Liver (tissue), 9 donors: ENCODE results near the gene DPF3. TPM values are rescaled to one million over a fixed set of nuclear protein-coding genes. Genes with fewer than 3 reads are reported as not detected.

Source experiments
- DNase-seq: peaks from one replicate; pipeline ENCODE4 v3.0.0-alpha.2; 2017; ENCODE audit warnings: low spot score
- H3K27ac ChIP-seq, 2 donors: one replicate each; pipeline ENCODE4 v1.7.0; 2013; ENCODE audit warnings: inconsistent platforms in 2 of 2, low read length in 2 of 2, control low read depth in 1 of 2, low read depth in 1 of 2, mild to moderate bottlenecking in 1 of 2
- H3K27me3 ChIP-seq, 4 donors: one replicate each; pipeline versions ENCODE4 v1.6.1 to v1.7.0; 2013; ENCODE audit warnings: low read length in 3 of 4, inconsistent platforms in 1 of 4, mild to moderate bottlenecking in 1 of 4, moderate library complexity in 1 of 4; ENCODE audit not compliant: control insufficient read depth in 4 of 4, insufficient read depth in 4 of 4
- H3K36me3 ChIP-seq, 4 donors: one replicate each; pipeline versions ENCODE4 v1.6.1 to v1.7.0; 2013; ENCODE audit warnings: low read length in 3 of 4, mild to moderate bottlenecking in 3 of 4, low read depth in 1 of 4, moderate library complexity in 1 of 4; ENCODE audit not compliant: control insufficient read depth in 4 of 4, insufficient read depth in 3 of 4
- H3K4me1 ChIP-seq, 4 donors: one replicate each; pipeline versions ENCODE4 v1.6.1 to v1.7.0; 2013; ENCODE audit warnings: low read length in 3 of 4, mild to moderate bottlenecking in 3 of 4, moderate library complexity in 1 of 4; ENCODE audit not compliant: control insufficient read depth in 4 of 4, insufficient read depth in 4 of 4
- H3K4me3 ChIP-seq, 3 donors: one replicate each; pipeline versions ENCODE4 v1.6.1 to v1.7.0; 2013; ENCODE audit warnings: low read length in 3 of 3, control low read depth in 1 of 3, low read depth in 1 of 3, mild to moderate bottlenecking in 1 of 3
- H3K9ac ChIP-seq, 2 donors: one replicate each; pipeline ENCODE4 v1.7.0; 2013; ENCODE audit warnings: low read length in 2 of 2, mild to moderate bottlenecking in 2 of 2, moderate library complexity in 2 of 2, control low read depth in 1 of 2, low read depth in 1 of 2
- H3K9me3 ChIP-seq, 4 donors: one replicate each; pipeline versions ENCODE4 v1.6.1 to v1.7.0; 2013; ENCODE audit warnings: low read length in 3 of 4; ENCODE audit not compliant: control insufficient read depth in 4 of 4
- EGR1 ChIP-seq, 2 donors: IDR thresholded peaks; 2 replicates each; pipeline ENCODE4 v1.6.1; 2016 to 2018; ENCODE audit warnings: antibody characterized with exemption in 2 of 2, low read depth in 2 of 2
- FOXA1 ChIP-seq: IDR thresholded peaks from 2 replicates; pipeline ENCODE4 v1.6.1; 2016; ENCODE audit warnings: antibody characterized with exemption
- FOXA2 ChIP-seq: IDR thresholded peaks from 2 replicates; pipeline ENCODE4 v1.6.1; 2016; ENCODE audit warnings: antibody characterized with exemption
- GABPA ChIP-seq, 2 donors: IDR thresholded peaks in 1 of 2; conservative IDR thresholded peaks in 1 of 2; 2 replicates each; pipeline ENCODE4 v1.6.1; 2016; ENCODE audit warnings: antibody characterized with exemption in 2 of 2, mild to moderate bottlenecking in 1 of 2, moderate library complexity in 1 of 2
- HNF4A ChIP-seq, 2 donors: conservative IDR thresholded peaks; 2 replicates each; pipeline ENCODE4 v1.6.1; 2016; ENCODE audit warnings: antibody characterized with exemption in 2 of 2, mild to moderate bottlenecking in 2 of 2
- HNF4G ChIP-seq: IDR thresholded peaks from 2 replicates; pipeline ENCODE4 v1.6.1; 2016; ENCODE audit warnings: antibody characterized with exemption
- JUND ChIP-seq, 2 donors: IDR thresholded peaks; 2 replicates each; pipeline ENCODE4 v1.6.1; 2016; ENCODE audit warnings: antibody characterized with exemption in 2 of 2
- NR2F2 ChIP-seq: IDR thresholded peaks from 2 replicates; pipeline ENCODE4 v1.6.1; 2016; ENCODE audit warnings: antibody characterized with exemption
- RAD21 ChIP-seq, 2 donors: IDR thresholded peaks; 2 replicates each; pipeline ENCODE4 v1.6.1; 2016; ENCODE audit warnings: antibody characterized with exemption in 2 of 2, mild to moderate bottlenecking in 2 of 2
- RXRA ChIP-seq, 2 donors: IDR thresholded peaks; 2 replicates each; pipeline ENCODE4 v1.6.1; 2017 to 2018; ENCODE audit warnings: antibody characterized with exemption in 2 of 2, mild to moderate bottlenecking in 1 of 2
- SP1 ChIP-seq: IDR thresholded peaks from 2 replicates; pipeline ENCODE4 v1.6.1; 2018; ENCODE audit warnings: antibody characterized with exemption, mild to moderate bottlenecking
- TAF1 ChIP-seq: conservative IDR thresholded peaks from 2 replicates; pipeline ENCODE4 v1.6.1; 2016; ENCODE audit warnings: antibody characterized with exemption, mild to moderate bottlenecking
- YY1 ChIP-seq: IDR thresholded peaks from 2 replicates; pipeline ENCODE4 v1.6.1; 2016; ENCODE audit warnings: antibody characterized with exemption, mild to moderate bottlenecking
- WGBS: extraction: QIAGEN DNeasy Blood & Tissue Kit; methylation state at CpG from one replicate; pipeline ENCODE4 v1.1.7; 2013; 5-methylcytosine and 5-hydroxymethylcytosine counted together
- polyA plus RNA-seq, 2 donors: library from polyadenylated mRNA; stranded (reverse) in 1 of 2; unstranded in 1 of 2; fragments of 200-250 nt in 1 of 2; fragments of >200 nt in 1 of 2; fragmentation: Nextera tagmentation in 1 of 2; extraction: Ambion mirVana in 1 of 2; gene quantifications; one replicate each; pipeline versions ENCODE4 v1.2.1 to v1.2.3, GENCODE V29; 2013 to 2015
- total RNA-seq, 2 donors: library from RNA; depleted of rRNA; stranded (reverse); fragments of >200 nt; gene quantifications; one replicate each; pipeline ENCODE4 v1.2.3, GENCODE V29; 2014
- TF ChIP-seq, protein P1 (sequence below): IDR thresholded peaks from 2 replicates; pipeline ENCODE4 v1.6.1; 2016; ENCODE audit warnings: antibody characterized with exemption
- TF ChIP-seq, protein P2 (sequence below): IDR thresholded peaks from 2 replicates; pipeline ENCODE4 v1.6.1; 2016; ENCODE audit warnings: antibody characterized with exemption
- TF ChIP-seq, protein P3 (sequence below): IDR thresholded peaks from 2 replicates; pipeline ENCODE4 v1.6.1; 2016; ENCODE audit warnings: antibody characterized with exemption, mild to moderate bottlenecking
- TF ChIP-seq, protein P4 (sequence below): IDR thresholded peaks from 2 replicates; pipeline ENCODE4 v1.6.1; 2016; ENCODE audit warnings: antibody characterized with exemption
- TF ChIP-seq, protein P5 (sequence below): fragments of 150-350 bp; IDR thresholded peaks from 2 replicates; pipeline ENCODE4 v1.5.1; 2017; ENCODE audit warnings: improper control_type of control experiment, low read depth, low read length; ENCODE audit not compliant: missing input control
- donor health status: healthy.
- donor health status: healthy.
- donor health status: healthy.
- donor health status: healthy.
- donor health status: healthy.

DPF3 gene
- total and polyA plus RNA-seq, 4 donors: 1.1 to 23.2 (median 2.5) TPM

DNA sequence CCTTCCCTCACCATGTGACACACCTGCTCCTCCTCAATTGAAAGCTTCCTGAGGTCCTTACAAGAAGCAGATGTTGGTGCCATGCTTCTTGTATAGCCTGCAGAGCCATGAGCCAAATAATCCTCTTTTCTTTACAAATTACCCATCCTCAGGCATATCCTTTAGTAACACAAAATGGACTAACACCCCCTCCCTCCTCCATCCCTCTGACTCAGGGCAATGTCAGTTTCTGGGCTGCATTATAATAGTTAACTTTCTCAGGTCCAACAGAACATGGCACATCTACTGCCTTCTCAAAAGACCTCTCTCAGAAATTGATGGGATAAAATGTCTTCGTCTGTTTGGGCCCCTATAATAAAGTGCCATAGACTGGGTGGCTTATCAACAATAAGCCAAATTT lies 287.0 kb downstream of the DPF3 start:
- Histone ChIP-seq H3K4me1 (no peaks in the 10 kb centered on the region), H3K27ac (no peak overlapping the region), H3K27me3 (no peaks in the 10 kb centered on the region), H3K4me3 (no peak overlapping the region), H3K9me3 (no peaks in the 10 kb centered on the region), H3K9ac (no peak overlapping the region), H3K36me3 (no peaks in the 10 kb centered on the region)
- no peak for DNase-seq
- 96% methylated on average over 1 of the region's 1 CpG for WGBS
- TF ChIP-seq HNF4G (no peak), TAF1 (no peak), NR2F2 (no peak), FOXA2 (no peak), HNF4A (conservative IDR thresholded peaks at IDR 0.05) (no peak), SP1 (no peak), EGR1 (IDR thresholded peaks at IDR 0.05; ENCODE audit: low read depth in 2 of 2) (no peak), GABPA (IDR thresholded peaks at IDR 0.05 in 1 of 2, conservative IDR thresholded peaks at IDR 0.05 in 1 of 2) (no peak), JUND (IDR thresholded peaks at IDR 0.05) (no peak), RXRA (IDR thresholded peaks at IDR 0.05) (no peak), FOXA1 (no peak), YY1 (no peak), RAD21 (IDR thresholded peaks at IDR 0.05) (no peak)
- TF ChIP-seq, protein P1, sequence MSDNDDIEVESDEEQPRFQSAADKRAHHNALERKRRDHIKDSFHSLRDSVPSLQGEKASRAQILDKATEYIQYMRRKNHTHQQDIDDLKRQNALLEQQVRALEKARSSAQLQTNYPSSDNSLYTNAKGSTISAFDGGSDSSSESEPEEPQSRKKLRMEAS: no peak
- TF ChIP-seq, protein P2, sequence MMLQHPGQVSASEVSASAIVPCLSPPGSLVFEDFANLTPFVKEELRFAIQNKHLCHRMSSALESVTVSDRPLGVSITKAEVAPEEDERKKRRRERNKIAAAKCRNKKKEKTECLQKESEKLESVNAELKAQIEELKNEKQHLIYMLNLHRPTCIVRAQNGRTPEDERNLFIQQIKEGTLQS: no peak
- TF ChIP-seq, protein P3, sequence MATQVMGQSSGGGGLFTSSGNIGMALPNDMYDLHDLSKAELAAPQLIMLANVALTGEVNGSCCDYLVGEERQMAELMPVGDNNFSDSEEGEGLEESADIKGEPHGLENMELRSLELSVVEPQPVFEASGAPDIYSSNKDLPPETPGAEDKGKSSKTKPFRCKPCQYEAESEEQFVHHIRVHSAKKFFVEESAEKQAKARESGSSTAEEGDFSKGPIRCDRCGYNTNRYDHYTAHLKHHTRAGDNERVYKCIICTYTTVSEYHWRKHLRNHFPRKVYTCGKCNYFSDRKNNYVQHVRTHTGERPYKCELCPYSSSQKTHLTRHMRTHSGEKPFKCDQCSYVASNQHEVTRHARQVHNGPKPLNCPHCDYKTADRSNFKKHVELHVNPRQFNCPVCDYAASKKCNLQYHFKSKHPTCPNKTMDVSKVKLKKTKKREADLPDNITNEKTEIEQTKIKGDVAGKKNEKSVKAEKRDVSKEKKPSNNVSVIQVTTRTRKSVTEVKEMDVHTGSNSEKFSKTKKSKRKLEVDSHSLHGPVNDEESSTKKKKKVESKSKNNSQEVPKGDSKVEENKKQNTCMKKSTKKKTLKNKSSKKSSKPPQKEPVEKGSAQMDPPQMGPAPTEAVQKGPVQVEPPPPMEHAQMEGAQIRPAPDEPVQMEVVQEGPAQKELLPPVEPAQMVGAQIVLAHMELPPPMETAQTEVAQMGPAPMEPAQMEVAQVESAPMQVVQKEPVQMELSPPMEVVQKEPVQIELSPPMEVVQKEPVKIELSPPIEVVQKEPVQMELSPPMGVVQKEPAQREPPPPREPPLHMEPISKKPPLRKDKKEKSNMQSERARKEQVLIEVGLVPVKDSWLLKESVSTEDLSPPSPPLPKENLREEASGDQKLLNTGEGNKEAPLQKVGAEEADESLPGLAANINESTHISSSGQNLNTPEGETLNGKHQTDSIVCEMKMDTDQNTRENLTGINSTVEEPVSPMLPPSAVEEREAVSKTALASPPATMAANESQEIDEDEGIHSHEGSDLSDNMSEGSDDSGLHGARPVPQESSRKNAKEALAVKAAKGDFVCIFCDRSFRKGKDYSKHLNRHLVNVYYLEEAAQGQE: no peak
- TF ChIP-seq, protein P4, sequence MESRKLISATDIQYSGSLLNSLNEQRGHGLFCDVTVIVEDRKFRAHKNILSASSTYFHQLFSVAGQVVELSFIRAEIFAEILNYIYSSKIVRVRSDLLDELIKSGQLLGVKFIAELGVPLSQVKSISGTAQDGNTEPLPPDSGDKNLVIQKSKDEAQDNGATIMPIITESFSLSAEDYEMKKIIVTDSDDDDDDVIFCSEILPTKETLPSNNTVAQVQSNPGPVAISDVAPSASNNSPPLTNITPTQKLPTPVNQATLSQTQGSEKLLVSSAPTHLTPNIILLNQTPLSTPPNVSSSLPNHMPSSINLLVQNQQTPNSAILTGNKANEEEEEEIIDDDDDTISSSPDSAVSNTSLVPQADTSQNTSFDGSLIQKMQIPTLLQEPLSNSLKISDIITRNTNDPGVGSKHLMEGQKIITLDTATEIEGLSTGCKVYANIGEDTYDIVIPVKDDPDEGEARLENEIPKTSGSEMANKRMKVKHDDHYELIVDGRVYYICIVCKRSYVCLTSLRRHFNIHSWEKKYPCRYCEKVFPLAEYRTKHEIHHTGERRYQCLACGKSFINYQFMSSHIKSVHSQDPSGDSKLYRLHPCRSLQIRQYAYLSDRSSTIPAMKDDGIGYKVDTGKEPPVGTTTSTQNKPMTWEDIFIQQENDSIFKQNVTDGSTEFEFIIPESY: no peak
- TF ChIP-seq, protein P5, sequence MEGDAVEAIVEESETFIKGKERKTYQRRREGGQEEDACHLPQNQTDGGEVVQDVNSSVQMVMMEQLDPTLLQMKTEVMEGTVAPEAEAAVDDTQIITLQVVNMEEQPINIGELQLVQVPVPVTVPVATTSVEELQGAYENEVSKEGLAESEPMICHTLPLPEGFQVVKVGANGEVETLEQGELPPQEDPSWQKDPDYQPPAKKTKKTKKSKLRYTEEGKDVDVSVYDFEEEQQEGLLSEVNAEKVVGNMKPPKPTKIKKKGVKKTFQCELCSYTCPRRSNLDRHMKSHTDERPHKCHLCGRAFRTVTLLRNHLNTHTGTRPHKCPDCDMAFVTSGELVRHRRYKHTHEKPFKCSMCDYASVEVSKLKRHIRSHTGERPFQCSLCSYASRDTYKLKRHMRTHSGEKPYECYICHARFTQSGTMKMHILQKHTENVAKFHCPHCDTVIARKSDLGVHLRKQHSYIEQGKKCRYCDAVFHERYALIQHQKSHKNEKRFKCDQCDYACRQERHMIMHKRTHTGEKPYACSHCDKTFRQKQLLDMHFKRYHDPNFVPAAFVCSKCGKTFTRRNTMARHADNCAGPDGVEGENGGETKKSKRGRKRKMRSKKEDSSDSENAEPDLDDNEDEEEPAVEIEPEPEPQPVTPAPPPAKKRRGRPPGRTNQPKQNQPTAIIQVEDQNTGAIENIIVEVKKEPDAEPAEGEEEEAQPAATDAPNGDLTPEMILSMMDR: no peak

DNA sequence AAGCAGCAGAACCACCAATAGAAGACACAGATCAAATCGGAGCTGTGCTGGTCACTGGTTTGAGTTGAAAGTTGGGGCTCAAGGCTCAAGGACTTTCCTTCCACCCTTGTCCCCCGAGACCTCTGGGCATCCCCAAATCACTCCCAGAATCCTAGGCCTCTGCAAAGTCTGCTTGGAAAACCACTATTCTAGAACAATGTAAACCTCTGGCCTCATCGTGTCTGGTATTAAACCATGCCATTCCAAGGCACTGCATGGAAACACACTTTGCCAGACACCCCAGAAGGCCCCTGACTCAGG lies 288.0 kb downstream of the DPF3 start:
- 96% methylated on average over 3 of the region's 3 CpGs for WGBS
- no peak overlapping the region for H3K9ac ChIP-seq
- H3K9me3 ChIP-seq: no peaks in the 10 kb centered on the region
- H3K4me1 ChIP-seq: no peaks in the 10 kb centered on the region
- H3K4me3 ChIP-seq: no peak overlapping the region
- H3K27me3 ChIP-seq: no peaks in the 10 kb centered on the region
- no peak for DNase-seq
- H3K27ac ChIP-seq: no peak overlapping the region
- H3K36me3 ChIP-seq: no peaks in the 10 kb centered on the region
- TF ChIP-seq SP1: no peak
- TF ChIP-seq RXRA (IDR thresholded peaks at IDR 0.05): no peak
- no peak for TF ChIP-seq HNF4A (conservative IDR thresholded peaks at IDR 0.05)
- no peak for TF ChIP-seq JUND (IDR thresholded peaks at IDR 0.05)
- no peak for TF ChIP-seq YY1
- TF ChIP-seq, protein P1: no peak
- TF ChIP-seq, protein P5: no peak
- TF ChIP-seq, protein P3: no peak
